Stimulated activated CD8-positive, alpha-beta memory T cell treated with anti-CD3 and anti-CD28 coated beads, Interleukin-12 subunit alpha, Interleukin-12 subunit beta, amount 100 ng/mL, for 1 hour (primary cell): Measurements from ENCODE around the gene TYW1B.
"Not testable (repeated sequence)": the region's sequence is repeated elsewhere in the genome, so short reads cannot be mapped to it uniquely, and the experiment has no call there.

ENCODE experiments used
- DNase-seq: peaks from one replicate; pipeline ENCODE4 v3.0.0-alpha.2; 2020; ENCODE audit warnings: low read depth

Gene TYW1B

GRCh38 chr7:72810437-72810836 is 17.6 kb downstream of the TYW1B start:
- not testable (repeated sequence) for DNase-seq

DNA sequence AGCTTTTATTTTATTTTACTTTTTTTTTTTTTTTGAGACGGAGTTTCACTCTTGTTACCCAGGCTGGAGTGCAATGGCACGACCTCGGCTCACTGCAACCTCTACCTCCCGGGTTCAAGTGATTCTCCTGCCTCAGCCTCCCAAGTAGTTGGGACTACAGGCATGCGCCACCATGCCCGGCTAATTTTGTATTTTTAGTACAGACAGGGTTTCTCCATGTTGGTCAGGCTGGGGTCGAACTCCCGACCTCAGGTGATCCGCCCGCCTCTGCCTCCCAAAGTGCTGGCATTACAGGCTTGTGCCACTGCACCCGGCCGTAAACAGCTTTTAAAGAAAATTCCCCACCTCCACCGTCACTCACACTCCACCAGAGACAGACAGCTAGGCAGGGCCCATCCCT is 19.5 kb downstream of the TYW1B start:
- not testable (repeated sequence) for DNase-seq

- not testable (repeated sequence) for DNase-seq
Observed at GRCh38 chr7:72806851-72807250, 21.1 kb downstream of the TYW1B start.

DNA sequence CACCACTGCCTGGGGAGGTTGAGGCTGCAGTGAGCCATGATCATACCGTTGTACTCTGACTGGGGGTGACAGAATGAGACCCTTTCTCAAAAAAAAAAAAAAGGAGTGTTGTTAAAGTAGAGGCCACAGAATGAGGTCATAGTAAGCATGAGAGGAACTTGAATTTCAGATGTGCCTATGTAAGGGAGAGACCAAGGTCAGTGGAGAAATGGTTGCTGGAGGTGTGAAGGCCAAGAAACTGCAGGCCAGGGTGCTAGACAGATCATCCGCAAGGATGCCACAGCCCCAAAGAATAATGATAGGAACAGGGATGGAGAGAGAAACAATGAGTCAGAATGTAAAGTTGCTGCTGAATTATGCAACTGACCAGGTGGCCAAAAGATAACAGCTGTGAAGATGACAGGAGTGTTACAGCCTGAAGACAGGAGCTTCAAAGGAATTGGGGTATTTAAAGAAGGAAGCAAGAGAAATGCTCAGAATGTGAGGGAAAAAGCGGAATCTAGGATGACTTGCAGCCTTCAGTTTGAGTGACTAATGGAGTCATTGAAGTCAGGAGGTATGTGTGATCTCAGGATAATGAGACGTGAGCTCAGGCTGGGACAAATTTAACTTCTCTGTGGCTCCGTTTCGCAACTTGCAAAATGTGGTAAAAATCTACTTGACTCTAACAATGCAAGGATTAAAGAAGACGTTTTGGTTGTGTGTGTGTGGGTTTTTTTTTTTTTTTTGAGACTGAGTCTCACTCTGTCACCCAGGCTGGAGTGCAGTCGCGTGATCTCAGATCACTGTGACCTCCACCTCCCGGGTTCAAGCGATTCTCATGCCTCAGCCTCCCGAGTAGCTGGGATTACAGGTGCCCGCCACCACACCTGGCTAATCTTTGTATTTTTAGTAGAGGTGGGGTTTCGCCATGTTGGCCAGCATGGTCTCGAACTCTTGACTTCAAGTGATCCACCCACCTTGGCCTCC is 22.2 kb downstream of the TYW1B start:
- DNase-seq = no peak

DNA sequence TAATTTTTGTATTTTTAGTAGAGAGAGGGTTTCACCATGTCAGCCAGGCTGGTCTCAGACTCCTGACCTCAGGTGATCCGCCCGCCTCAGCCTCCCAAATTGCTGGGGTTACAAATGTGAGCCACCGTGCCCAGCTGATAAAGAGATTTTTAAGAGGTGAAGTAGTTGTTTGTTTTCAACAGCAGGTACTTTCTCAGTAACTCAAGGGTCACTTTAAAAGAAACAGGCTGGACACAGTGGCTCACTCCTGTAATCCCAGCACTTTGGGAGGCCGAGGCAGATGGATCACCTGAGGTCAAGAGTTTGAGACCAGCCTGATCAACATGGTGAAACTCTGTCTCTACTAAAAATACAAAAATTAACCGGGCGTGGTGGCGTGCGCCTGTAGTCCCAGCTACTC is 24.2 kb downstream of the TYW1B start:
- DNase-seq = not testable (repeated sequence)

- DNase-seq = not testable (repeated sequence)
Observed at GRCh38 chr7:72801564-72801963, 26.4 kb downstream of the TYW1B start.

GRCh38 chr7:72795401-72795800 is 32.6 kb downstream of the TYW1B start:
- DNase-seq = not testable (repeated sequence)

DNA sequence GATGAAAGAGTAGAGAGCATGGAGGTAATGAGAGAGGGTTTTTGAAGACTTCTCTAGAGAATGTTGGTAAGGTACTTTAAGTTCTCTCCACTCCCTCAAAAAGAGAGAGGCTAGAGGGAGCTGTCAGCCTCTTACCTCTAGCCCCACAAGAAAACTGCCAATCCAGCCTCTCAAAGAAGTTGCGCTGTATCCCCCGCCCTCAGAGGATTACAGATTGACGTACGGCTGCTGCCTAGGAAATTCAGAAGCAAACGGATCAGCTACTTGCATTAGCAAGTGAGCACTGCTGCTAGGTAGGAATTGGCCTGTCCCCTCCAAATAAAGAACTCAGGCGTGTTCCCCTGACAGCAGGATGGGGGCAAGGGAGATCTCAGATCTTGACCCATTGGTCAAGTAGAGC is 34.2 kb downstream of the TYW1B start:
- no peak for DNase-seq

DNA sequence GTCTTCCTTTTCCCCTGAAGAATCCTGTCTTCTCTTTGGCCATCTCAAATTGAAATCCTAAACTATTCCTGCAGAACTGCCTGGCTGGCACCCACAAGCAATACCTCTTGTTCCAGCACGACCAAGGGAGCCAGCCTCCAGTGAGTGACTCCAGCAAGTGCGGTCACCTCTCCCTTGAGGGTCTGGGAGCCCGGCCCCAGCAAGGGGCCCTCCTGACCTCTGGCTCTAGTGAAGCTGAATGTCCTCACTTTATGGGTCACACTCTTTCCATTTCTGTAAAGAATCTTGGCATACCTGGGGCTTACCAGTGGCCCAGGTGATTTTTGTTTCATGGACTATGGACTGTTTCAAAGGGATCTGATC is 37.3 kb downstream of the TYW1B start:
- not testable (repeated sequence) for DNase-seq

GRCh38 chr7:72790048-72790697 is 37.8 kb downstream of the TYW1B start:
- DNase-seq = not testable (repeated sequence)

DNA sequence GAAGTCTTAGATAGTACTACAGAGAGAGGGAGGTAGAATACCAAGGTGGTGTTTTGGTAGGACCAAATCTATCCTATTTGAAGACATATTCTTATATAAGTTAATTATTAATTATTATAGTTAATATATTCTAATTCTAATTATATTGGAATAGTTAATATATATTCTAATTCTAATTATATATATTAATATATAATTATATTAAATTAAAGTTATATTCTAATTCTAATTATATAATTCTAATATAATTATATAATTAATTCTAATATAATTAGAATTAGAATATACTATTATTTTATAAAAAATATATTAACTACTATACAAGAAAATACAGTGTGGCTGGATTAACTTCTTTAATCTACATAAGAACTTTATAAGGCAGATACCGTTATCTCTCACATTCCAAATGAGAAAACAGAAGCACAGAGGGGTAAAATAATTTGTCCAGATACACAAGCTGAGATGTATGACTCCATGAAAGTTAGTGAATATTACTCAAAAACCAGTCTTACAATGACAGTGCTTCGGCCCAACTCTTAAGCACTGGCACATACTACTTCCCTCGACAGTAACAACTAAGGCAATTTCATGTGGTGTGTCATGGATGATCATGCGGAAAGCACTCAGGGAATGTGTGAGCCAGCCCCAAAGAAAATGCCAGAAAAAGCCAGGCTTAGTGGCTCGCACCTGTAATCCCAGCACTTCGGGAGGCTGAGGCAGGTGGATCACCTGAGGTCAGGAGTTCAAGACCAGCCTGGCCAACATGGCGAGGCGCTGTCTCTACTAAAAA is 42.6 kb downstream of the TYW1B start:
- DNase-seq = no peak

- DNase-seq = not testable (repeated sequence)
Observed at GRCh38 chr7:72783601-72784370, 44.2 kb downstream of the TYW1B start.

GRCh38 chr7:72781631-72782030 is 46.4 kb downstream of the TYW1B start:
- DNase-seq = no peak

GRCh38 chr7:72781161-72781560 is 46.8 kb downstream of the TYW1B start:
- DNase-seq = no peak

DNA sequence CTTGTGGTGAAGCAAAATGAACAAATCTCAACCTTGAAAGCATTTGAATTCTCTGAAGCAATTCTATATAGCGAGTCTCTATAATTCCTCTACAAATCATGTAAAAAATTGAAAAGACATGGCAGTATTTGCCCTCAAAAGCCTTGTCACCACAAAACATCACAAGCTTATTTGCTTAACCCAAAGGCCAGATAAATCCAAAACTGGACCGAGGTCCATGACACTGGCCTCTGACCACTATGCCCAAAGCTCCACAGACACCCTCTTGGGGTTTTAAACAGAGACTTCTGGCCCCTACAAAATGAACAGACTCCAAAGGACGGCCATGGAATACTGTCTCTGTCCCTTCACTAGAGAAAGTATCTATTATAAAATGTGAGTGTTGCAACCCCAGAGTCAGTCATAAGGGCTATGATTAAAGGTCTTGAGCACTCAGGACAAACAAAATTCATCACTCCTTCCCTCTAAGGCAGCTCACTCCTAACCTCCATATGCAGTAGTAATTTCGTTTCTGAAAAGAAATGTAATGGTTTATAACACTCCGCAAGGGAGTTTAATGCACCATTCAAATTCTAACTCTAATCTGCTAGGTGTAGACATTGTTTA is 47.6 kb downstream of the TYW1B start:
- not testable (repeated sequence) for DNase-seq

DNA sequence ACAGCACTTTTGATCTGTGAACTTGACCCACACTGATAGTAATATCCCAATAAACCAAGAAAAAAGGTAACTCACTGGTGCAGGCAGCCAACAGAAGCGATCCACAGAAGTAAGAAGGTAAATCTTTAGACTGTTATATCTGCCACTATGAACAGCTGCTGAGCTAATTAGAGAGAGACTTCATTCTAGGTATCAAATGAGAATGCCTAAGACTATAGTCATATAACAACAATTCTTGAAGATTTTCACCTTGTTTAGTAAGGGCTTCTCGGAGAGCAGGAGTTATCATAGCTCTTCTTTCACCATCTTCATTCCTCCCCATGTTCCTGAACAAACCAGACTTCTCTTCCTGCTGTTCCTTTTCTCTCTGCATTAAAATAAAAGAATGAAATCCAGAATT is 50.8 kb downstream of the TYW1B start:
- not testable (repeated sequence) for DNase-seq

GRCh38 chr7:72772627-72773026 is 55.4 kb downstream of the TYW1B start:
- DNase-seq = not testable (repeated sequence)

DNA sequence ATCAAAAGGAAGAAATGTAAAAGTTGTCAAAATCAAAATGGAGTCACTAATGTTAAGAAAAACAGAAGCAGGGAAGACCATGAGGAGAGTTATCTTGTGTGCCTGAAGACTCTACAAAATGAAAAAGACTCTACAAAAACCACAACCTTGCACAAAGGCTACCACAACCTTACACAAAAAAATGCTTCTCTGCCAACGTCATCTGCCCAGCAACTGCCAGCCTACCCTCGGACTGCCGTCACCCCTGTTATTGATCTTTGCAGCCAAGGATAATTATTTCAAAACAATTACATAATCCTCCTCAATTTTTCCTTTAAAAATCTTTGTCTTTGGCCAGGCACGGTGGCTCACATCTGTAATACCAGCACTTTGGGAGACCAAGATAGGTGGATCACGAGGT is 61.0 kb downstream of the TYW1B start:
- not testable (repeated sequence) for DNase-seq

DNA sequence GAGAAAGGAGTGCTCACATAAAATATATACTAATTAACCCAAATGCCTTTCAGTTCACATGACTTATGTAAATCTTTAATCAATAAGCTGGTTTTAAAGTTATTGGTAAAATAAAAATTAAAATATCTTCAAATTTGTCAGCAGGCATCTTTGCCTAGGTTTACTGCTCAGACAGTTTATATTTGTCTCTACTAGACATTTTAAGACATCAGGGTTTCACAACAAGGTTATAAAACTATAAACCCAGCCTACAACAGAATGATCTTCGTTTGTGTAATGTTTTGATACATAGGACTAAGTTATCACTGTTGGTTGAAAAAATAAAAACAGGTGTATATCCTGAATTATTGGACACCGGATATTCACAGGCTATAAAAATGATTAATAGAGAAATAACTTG is 67.4 kb downstream of the TYW1B start:
- DNase-seq = no peak

DNA sequence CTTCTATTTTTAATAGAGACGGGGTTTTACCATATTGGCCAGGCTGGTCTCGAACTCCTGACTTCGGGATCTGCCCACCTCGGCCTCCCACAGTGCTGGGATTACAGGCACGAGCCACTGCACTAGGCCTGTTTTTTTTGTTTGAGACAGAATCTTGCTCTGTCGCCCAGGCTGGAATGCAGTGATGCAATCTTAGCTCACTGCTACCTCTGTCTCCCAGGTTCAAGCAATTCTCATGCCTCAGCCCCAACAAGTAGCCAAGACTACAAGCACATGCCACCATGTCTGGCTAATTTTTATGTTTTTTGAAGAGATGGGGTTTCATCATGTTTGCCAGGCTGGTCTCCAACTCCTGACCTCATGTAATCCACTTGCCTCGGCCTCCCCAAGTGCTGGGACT is 73.7 kb downstream of the TYW1B start:
- no peak for DNase-seq

DNA sequence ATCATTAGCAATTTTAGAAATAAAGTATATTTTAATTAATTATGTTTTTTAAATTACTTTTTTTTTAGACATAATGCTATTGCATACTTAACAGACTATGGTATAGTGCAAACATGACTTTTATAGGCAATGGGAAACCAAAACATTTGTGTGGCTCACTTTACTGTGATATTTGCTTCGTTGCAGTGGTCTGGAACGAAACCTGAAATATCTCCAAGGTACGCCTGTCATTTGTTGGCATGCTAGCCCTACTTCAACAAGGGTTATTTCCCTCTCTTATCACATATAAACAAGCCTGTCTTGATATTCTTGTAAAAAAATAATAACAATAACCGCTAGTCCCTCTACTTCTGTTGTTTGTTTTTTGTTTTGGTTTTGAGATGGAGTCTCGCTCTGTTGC is 74.2 kb downstream of the TYW1B start:
- no peak for DNase-seq
